NB4 (cell line): ENCODE results near the gene SAMD4A.

Experiments used
- DNase-seq: peaks from one replicate; pipeline ENCODE4 v3.0.0; 2010; ENCODE audit warnings: low read depth
- H3K4me3 ChIP-seq: one replicate; pipeline ENCODE4 v1.5.1; 2011; ENCODE audit warnings: mild to moderate bottlenecking, low read depth, low read length, moderate library complexity
- CTCF ChIP-seq: IDR thresholded peaks from one replicate; pipeline ENCODE4 v1.5.1; 2012; ENCODE audit warnings: low read depth, low read length
- MAX ChIP-seq: IDR thresholded peaks from 2 replicates; pipeline ENCODE4 v1.6.1; 2011; ENCODE audit warnings: low read depth, low read length
- MYC ChIP-seq: IDR thresholded peaks from 2 replicates; pipeline ENCODE4 v1.6.1; 2011; ENCODE audit warnings: low read depth, low read length
- POLR2A ChIP-seq: IDR thresholded peaks from 2 replicates; pipeline ENCODE4 v1.6.1; 2011; ENCODE audit warnings: mild to moderate bottlenecking; ENCODE audit not compliant: insufficient read length; ENCODE audit errors: extremely low read depth

Gene SAMD4A

GRCh38 chr14:54818201-54819133, 251.5 kb downstream of the SAMD4A start:
- DNase-seq = no peak
- H3K4me3 ChIP-seq = no peak overlapping the region
- TF ChIP-seq CTCF = no peak
- no peak for TF ChIP-seq MYC
- no peak for TF ChIP-seq POLR2A
- no peak for TF ChIP-seq MAX

- no peak overlapping the region for H3K4me3 ChIP-seq
- no peak for DNase-seq
- no peak for TF ChIP-seq POLR2A
Measured at GRCh38 chr14:54822685-54823084, 255.8 kb downstream of the SAMD4A start.

- TF ChIP-seq POLR2A (no peak), MYC (no peak), MAX (no peak), CTCF (no peak)
- DNase-seq = no peak
- H3K4me3 ChIP-seq = no peak overlapping the region
Measured at GRCh38 chr14:54823757-54824549, 257.0 kb downstream of the SAMD4A start.

- H3K4me3 ChIP-seq = no peak overlapping the region
- DNase-seq = no peak
- TF ChIP-seq MAX = no peak
- TF ChIP-seq CTCF = no peak
- TF ChIP-seq MYC = no peak
- TF ChIP-seq POLR2A = no peak
Measured at GRCh38 chr14:54828037-54828436, 261.1 kb downstream of the SAMD4A start.

- DNase-seq = no peak
- TF ChIP-seq POLR2A (no peak), CTCF (no peak), MYC (no peak), MAX (no peak)
- no peak overlapping the region for H3K4me3 ChIP-seq
Measured at GRCh38 chr14:54829486-54830224, 262.7 kb downstream of the SAMD4A start.

- DNase-seq = no peak
- TF ChIP-seq MYC (no peak), POLR2A (no peak), CTCF (no peak), MAX (no peak)
- no peak overlapping the region for H3K4me3 ChIP-seq
Measured at GRCh38 chr14:54830650-54831049, 263.7 kb downstream of the SAMD4A start.
